ENCODE results near the gene AVL9.

The AVL9 gene

DNA sequence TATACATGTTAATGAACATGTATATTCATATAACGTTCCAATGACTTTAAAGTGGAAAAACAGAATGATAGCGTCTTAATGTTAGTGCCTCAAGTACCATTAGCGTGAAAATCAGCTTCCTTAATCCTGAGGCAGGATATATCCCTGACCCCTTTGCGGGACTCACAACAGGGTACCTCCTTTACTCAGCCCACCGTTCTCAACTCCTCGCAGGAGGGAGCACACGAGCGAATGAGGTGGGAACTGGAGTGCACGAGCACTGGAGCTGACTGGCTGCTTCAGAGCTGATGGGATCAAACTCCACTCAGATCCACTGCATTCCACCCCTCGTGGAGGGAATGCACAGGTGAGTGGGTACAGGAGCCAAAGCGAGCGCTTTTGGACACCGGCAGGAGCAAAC, 36.1 kb downstream of the AVL9 start:
- in situ Hi-C loops (cut with MboI; ENCODE audit: low pct_unique_long_range_greater_than_20kb, low sequenced_read_pairs, unreplicated experiment), result no loop called here
- no peak for DNase-seq (ENCODE audit: low spot score)
- TF ChIP-seq CTCF (IDR thresholded peaks at IDR 0.05; ENCODE audit: extremely low read depth, insufficient read depth, missing control alignments), result no peak

DNA sequence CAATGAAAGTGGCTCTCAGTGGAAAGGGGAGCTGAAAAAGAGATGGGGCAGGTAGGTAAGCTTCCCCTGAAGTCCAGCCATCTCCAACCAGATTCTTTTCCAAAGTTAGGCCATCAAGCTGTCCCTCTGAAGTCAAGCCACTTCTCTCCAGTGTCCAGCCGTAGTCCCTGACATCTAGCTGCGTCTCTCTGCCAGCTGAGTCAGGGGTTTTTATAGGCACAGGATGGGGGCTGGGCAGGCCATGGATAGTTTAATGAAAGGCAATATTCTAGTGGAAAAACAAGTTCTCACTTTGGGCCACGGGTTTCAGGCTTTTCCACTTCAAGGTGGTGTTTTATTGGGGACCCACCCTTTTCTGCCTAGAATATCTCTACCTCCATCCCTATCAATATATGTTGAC, 36.8 kb downstream of the AVL9 start:
- DNase-seq (ENCODE audit: low spot score), result no peak
- in situ Hi-C loops (cut with MboI; ENCODE audit: low pct_unique_long_range_greater_than_20kb, low sequenced_read_pairs, unreplicated experiment), result no loop called here
- TF ChIP-seq CTCF (IDR thresholded peaks at IDR 0.05; ENCODE audit: extremely low read depth, insufficient read depth, missing control alignments), result no peak

GRCh38 chr7:32532716-32533115, 37.4 kb downstream of the AVL9 start:
- in situ Hi-C loops (cut with MboI; ENCODE audit: low pct_unique_long_range_greater_than_20kb, low sequenced_read_pairs, unreplicated experiment), result no loop called here

DNA sequence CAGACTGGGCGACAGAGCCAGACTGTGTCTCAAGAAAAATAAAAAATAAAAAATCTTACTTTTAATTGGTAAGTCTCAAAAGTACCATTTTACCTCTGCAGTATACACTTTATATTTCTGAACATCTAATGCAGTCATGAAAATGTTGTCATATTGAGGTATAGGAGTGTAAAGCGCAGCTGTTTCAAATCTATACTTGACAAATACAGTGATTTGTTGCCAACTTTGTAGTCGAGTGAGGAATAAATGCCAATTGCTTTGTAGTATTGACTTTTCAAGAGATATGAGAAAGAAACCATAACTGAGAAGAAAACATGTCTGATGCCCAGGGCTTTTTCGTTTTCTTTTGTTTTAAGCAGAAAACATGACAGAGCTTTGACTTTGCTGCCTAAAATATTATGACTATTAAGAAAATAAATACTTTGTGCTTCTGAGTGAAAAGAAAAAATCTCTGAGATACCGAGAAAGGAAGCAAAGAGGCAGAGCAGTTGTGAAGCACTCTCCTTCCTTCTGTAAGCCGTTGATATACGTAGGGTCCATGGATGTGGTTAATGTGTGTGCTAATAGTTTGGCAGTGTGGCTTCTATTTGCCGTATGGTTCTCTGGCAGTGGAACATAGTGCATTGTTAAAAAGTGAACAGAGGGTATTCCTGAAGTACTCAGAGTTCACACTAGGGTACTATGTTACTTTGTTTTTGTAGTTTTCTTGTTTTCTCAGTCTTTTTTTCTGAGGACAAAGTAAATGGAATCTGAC, 38.2 kb downstream of the AVL9 start:
- DNase-seq (ENCODE audit: low spot score), result no peak
- no peak for TF ChIP-seq CTCF (IDR thresholded peaks at IDR 0.05; ENCODE audit: extremely low read depth, insufficient read depth, missing control alignments)
- in situ Hi-C loops (cut with MboI; ENCODE audit: low pct_unique_long_range_greater_than_20kb, low sequenced_read_pairs, unreplicated experiment), result no loop called here

More at GRCh38 chr7:32532716-32533115, 37.4 kb downstream of the AVL9 start:
- TF ChIP-seq CTCF (IDR thresholded peaks at IDR 0.05; ENCODE audit: extremely low read depth, insufficient read depth, missing control alignments), result no peak
- DNase-seq (ENCODE audit: low spot score), result no peak

DNA sequence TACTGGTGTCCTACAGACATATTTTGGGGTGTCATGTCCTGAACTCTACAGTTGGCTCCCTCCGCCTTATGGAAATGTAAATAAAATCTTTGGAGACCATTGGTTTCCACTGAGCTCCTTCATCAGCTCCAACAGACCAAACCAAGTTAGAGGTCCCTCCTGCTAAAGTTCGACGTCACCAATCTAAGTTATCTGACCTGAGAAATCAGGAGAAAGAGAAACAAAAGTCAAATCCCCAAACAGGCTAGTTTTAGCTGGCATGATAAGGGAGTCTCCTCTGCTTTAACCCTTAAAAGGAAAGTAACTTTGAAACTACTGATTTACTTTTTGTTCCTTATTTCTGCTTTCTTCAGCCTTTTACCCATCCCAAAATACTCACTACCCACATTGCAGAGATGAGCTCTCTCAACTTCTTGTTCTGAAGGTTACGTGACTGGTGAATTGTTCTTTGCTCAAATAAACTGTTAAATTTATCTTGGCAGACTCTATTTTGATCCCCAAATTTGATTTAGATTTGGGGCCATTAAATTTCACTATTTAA, 39.9 kb downstream of the AVL9 start:
- in situ Hi-C loops (cut with MboI; ENCODE audit: low pct_unique_long_range_greater_than_20kb, low sequenced_read_pairs, unreplicated experiment), result no loop called here
- TF ChIP-seq CTCF (IDR thresholded peaks at IDR 0.05; ENCODE audit: extremely low read depth, insufficient read depth, missing control alignments), result no peak
- peak; percentile 18 for DNase-seq (ENCODE audit: low spot score)

DNA sequence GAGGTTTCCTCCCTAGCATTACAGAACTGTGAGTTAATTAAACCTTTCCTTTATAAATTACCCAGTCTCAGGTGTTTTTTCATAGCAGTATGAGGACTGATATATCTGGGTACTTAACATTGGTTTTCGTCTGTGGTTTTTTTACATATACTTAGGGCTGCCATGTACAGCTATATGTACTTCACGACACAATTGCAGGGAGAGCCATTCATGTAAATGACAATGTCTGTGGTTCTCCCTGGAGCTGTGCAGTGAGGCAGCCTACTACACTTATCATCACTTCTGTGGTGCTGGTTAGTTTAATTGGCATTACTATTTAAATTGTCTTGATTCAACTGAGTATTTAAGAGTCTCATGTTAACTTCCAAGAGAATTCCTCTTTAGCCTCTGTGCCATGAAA, 40.7 kb downstream of the AVL9 start:
- TF ChIP-seq CTCF (IDR thresholded peaks at IDR 0.05; ENCODE audit: extremely low read depth, insufficient read depth, missing control alignments), result no peak
- in situ Hi-C loops (cut with MboI; ENCODE audit: low pct_unique_long_range_greater_than_20kb, low sequenced_read_pairs, unreplicated experiment), result no loop called here
- no peak for DNase-seq (ENCODE audit: low spot score)
